HG03558 (cell line): ENCODE results near the gene ALDH3B1.

Experiments used
- ATAC-seq: cut with Tn5 transposase; IDR thresholded peaks from one replicate; pipeline ENCODE4 v1.9.1; 2021; ENCODE audit warnings: moderate number of reproducible peaks; ENCODE audit not compliant: unreplicated experiment; ENCODE audit errors: extremely low read depth

ALDH3B1 gene

GRCh38 chr11:68012044-68012842, 2.1 kb downstream of the ALDH3B1 start:
- ATAC-seq = no peak

DNA sequence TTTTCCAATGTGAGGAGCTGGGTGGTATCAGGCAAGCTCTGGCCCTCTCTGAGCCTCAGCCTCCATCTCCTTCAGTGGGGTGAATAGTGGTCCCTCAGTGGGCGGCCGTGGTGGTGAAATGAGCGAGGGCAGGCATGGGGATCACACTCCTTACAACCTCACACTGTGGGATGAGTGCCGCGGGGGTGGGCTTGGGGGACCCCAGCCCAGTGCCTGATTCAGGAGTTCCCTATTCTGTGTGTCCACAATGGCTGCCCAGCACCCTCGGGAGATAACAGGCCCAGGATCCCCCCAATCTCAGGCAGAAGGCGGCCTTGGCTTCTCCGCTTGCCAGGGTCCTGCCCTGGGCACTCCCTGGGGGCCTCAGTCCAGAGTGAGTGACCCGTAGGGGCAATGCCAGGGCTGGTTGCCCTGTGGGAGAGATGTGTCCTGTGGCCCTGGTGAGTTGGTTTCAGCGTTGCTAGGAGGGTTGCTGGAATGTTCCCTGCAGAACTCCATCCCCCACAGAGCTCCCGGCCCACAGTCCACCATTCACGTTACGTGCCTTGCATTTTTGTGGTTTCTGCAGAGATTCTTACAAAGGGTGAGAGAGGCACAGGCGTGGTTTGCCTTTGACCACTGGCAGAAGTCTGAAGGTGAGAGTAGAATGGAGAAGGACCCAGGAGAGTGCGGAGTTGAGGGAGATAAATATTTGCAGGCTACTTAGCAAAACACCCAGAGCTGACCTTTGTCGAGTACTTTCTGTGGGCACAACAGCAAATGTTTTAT, 2.9 kb downstream of the ALDH3B1 start:
- ATAC-seq = no peak

- no peak for ATAC-seq
These were observed 3.6 kb downstream of the ALDH3B1 start for GRCh38 chr11:68013611-68014156.

GRCh38 chr11:68014157-68014946, 4.2 kb downstream of the ALDH3B1 start:
- no peak for ATAC-seq

DNA sequence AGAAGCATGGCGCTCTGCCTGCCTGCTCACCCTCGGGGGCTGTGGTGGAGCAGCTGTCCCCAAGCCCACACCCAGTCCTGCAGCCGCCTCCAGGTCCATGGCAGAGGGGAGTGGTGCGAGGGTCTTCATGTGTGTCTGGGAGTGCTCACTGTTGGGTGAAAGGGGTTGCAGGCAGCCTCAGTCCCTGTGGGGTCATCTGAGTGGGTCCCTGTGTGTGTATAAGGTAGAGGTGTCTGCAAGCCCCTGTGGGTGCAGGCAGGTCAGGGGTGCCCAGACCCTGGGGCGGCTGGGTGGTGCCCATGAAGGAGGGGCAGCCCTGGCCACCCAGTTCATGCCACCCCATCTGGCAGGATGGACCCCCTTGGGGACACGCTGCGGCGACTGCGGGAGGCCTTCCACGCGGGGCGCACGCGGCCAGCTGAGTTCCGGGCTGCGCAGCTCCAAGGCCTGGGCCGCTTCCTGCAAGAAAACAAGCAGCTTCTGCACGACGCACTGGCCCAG, 4.9 kb downstream of the ALDH3B1 start:
- no peak for ATAC-seq

DNA sequence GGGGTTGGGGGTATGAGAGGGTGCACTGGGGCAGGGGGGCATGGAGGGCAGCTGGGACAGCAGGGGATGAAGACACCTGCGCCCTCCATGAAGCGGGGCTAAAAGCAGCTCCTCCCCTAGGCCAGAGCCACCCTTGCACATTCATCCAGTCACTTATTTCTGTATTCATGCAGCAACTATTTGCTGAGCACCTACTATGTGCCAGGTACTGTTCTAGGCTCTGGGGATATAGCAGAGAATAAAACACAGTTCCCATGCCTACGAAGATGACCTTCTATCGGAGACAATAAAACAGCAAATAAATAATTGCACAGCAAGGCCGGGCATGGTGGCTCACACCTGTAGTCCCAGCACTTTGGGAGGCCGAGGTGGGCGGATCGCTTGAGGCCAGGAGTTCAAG, 5.3 kb downstream of the ALDH3B1 start:
- no peak for ATAC-seq

DNA sequence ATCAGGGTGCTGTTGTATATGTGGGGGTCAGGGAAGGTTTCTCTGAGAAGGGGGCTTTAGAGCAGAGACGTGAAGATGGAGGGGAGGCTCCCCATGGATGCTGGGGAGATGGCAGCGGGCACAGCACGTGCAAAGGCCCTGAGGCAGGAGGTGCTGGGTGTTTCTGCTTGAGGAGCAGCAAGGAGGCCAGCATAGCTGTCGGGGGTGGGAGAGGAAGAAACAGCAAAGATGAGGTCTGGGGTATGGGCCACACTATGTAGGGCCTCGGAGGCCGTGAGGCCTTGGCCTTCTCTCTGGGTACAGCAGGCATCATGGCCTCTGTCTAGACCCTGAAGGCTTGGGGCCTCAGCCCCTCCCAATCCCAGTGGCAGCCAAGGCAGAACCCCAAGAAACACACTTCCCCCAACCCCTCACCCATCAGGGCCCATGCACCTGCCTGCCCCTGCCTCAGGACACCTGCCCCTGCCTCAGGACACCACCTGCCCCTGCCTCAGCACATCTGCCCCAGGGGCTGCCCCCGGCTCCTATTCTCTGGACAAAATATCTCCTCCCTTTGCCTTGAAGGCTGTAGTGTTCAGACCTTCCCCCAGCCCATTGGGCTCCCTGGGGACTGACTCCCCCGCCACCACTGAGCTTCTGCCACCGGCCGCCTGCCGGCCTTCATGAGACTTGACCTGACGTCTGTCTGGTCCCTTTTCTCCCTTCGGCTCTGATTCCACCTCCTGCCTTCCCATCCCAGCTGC, 6.2 kb downstream of the ALDH3B1 start:
- ATAC-seq = no peak

DNA sequence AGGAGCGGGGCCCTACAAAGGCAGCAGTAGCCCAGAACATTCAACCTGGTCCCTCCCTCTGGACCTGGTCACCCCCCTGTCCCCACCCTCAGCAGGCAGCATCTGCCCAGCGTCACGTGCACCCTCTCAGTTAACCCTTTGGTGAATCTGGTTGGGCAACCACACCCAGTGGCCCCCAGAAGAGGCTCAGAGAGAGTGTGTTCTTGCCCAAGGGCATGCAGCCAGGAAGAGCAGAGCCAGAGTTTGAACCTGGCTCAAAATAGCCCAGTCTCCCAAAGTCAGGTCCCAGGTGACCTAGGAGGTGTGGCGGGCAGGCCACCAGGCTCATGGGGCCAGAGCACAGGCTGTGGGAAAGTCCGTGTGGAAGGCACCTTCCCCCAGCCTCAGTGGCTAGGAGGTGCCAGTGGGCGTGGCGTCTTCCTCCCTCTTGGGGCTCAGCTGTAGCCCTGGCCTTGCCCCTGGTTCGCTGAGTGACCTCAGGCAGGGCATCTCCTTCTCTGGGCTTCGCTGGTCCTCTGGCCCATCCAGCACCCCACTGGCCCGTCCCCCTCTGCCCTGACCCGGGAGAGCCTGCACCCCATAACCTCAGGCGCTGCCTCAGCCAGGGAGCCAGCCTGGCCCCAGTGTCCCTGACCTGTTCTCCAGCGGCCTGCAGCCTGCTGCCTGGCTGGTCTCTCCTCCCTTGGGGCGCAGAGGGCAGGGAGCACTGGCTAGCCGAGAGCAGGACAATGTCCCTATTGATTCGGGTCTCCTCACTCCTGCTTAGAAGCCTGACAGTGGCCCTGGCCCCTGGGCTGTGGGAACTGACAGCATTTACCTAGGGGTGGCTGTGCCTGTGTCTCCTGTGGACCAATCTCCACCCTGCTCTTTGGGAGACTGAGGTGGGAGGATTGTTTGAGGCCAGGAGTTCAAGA, 7.0 kb downstream of the ALDH3B1 start:
- ATAC-seq = no peak

GRCh38 chr11:68017980-68018729, 8.0 kb downstream of the ALDH3B1 start:
- no peak for ATAC-seq

DNA sequence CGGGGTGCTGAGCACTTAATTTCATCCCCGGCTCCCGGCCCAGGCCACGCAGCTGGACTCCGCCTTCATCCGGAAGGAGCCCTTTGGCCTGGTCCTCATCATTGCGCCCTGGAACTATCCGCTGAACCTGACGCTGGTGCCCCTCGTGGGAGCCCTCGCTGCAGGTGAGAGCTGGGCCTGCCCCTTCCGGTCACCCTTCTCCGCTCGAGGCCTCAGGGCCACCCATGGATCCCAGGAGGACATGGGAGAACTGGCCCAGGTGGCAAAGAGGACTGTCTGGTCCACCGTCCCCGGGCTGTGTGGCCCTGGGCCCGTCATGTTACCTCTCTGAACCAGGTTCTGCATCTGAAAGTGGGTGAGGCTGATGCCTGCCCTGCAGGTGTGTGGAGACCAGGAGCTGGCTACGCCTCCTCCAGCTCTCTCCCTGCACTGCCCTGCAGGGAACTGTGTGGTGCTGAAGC, 8.6 kb downstream of the ALDH3B1 start:
- ATAC-seq = no peak

DNA sequence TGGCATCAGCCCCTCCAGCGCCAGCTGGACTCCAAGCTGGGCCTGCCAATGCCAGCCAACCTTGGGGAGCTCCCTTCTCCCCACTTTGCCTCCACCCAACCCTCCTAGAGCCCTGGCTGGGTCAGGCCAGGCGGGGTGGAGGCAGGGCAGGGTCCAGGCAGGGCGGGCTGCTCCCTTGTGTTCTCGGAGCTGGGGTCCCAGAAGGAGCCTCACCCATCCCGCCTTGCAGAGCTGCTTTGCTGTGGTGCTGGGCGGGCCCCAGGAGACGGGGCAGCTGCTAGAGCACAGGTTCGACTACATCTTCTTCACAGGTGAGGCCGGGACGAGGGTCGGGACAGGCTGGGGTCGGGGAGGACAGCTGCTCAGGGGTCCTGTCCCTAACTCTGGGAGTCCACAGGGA, 9.4 kb downstream of the ALDH3B1 start:
- ATAC-seq = no peak

- ATAC-seq = no peak
These were observed 10.4 kb downstream of the ALDH3B1 start for GRCh38 chr11:68020575-68020974.

DNA sequence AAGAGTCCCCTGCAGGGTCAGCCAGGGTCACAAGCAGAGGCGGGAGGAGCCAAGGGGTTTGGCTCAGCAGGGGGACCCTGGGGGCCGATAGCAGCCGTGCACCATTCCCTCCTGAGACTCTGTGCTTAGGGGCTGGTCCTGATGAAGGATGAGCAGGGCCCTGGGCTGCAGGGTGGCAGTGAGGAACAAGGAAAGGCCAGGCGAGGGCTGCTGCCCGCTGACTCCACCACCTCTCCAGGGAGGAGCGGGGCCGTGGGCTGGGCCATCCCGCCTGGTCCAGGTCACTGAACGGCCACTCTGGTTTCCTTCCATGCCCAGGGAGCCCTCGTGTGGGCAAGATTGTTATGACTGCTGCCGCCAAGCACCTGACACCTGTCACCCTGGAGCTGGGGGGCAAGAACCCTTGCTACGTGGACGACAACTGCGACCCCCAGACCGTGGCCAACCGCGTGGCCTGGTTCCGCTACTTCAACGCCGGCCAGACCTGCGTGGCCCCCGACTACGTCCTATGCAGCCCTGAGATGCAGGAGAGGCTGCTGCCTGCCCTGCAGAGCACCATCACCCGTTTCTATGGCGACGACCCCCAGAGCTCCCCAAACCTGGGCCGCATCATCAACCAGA, 11.2 kb downstream of the ALDH3B1 start:
- ATAC-seq = no peak

- ATAC-seq = no peak
These were observed 12.4 kb downstream of the ALDH3B1 start for GRCh38 chr11:68022531-68022930.

DNA sequence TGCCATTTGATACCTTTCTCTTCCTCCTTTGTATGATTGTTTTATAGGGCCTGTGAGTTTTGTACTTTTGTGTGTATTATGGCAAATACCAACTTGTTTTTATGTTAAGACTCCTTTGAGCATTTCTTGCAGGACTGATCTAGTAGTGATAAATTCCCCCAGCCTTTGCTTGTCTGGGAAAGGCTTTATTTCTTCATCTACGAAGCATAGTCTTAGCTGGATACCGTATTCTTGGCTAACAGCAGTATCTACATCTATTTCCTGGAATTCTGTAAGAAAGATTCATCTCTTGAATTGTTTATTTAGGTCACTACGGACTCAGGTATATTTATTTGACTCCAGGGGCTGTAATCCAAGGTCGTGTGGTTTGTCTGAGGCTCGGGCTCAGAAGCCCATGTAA, 14.4 kb downstream of the ALDH3B1 start:
- ATAC-seq = no peak

- no peak for ATAC-seq
These were observed 14.9 kb downstream of the ALDH3B1 start for GRCh38 chr11:68025047-68025446.

- no peak for ATAC-seq
These were observed 16.4 kb downstream of the ALDH3B1 start for GRCh38 chr11:68026391-68027105.
